Uterus (tissue), 4 donors: ENCODE results near the gene PCNX2. TPM values are rescaled to one million over a fixed set of nuclear protein-coding genes. Genes with fewer than 3 reads are reported as not detected.

Experiments
- DNase-seq, 2 donors: peaks; one replicate each; pipeline ENCODE4 v3.0.0-alpha.2; 2019 to 2020
- H3K27ac ChIP-seq, 2 donors: fragments of 200-600 bp; sonication (generic); 1 replicate in 1 of 2; 2 replicates in 1 of 2; pipeline ENCODE4 v1.5.1; 2016 to 2018
- H3K27me3 ChIP-seq, 2 donors: fragments of 200-600 bp; sonication (generic); one replicate each; pipeline ENCODE4 v1.5.1; 2018 to 2019; ENCODE audit warnings: control low read depth in 1 of 2
- H3K36me3 ChIP-seq, 2 donors: fragments of 200-600 bp; sonication (generic); one replicate each; pipeline ENCODE4 v1.5.1; 2019; ENCODE audit warnings: control low read depth in 1 of 2
- H3K4me1 ChIP-seq, 2 donors: fragments of 200-600 bp; sonication (generic); one replicate each; pipeline ENCODE4 v1.5.1; 2018 to 2019; ENCODE audit warnings: control low read depth in 1 of 2
- H3K4me3 ChIP-seq, 2 donors: fragments of 200-600 bp; sonication (generic); 1 replicate in 1 of 2; 2 replicates in 1 of 2; pipeline ENCODE4 v1.5.1; 2018 to 2019; ENCODE audit warnings: mild to moderate bottlenecking in 1 of 2
- H3K9me3 ChIP-seq, 2 donors: fragments of 200-600 bp; sonication (generic); one replicate each; pipeline ENCODE4 v1.5.1; 2019; ENCODE audit warnings: control low read depth in 1 of 2
- POLR2A ChIP-seq, 2 donors: fragments of 450-650 bp; IDR thresholded peaks; one replicate each; pipeline ENCODE4 v1.6.1; 2016; ENCODE audit warnings: antibody characterized with exemption in 2 of 2, mild to moderate bottlenecking in 1 of 2, moderate library complexity in 1 of 2
- intact Hi-C: fragments of 100-400 bp; cut with DNase I; formaldehyde crosslinking; loops from one replicate; pipeline ENCODE4 v1.15.1; 2023; ENCODE audit warnings: low total_unique reads
- total RNA-seq, 4 donors: library from RNA; depleted of rRNA in 3 of 4; stranded (reverse); fragments of >200 nt in 3 of 4; gene quantifications; one replicate each; pipeline versions ENCODE4 v1.1.0 to v1.2.4, GENCODE V29; 2014 to 2023
- TF ChIP-seq, protein P1 (sequence below), 4 experiments: fragments of 200-600 bp in 2 of 4; fragments of 450-650 bp in 2 of 4; sonication (generic) in 2 of 4; IDR thresholded peaks; one replicate each; pipeline ENCODE4 v1.5.1; 2016 to 2019; ENCODE audit warnings: antibody characterized with exemption in 4 of 4, mild to moderate bottlenecking in 2 of 4, moderate library complexity in 1 of 4
- donor health status: DM: yes; HTN: yes; CAD: no.

The PCNX2 gene
- total RNA-seq, 4 donors from 2014 or later: 4.1 to 36.2 (median 14.1) TPM

DNA sequence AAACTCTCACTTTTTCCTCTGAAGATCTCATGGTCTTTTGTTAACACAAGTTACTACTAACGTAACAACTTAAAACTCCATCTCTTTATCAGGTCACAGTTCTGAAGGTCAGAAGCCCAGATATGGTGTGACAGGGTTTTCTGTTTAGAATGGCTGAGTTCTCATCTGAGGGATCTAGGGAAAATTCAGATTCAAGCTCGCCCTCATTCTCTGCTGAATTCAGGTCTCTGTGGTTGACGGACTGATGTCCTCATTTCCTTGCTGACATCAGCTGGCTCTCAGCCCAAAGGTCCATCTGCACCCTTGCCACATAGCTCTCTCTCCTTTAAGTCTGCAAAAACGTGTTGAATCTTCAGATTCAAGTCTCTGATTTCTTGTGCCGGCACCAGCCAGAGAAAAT, 351.2 kb downstream of the PCNX2 start:
- H3K36me3 ChIP-seq: no peaks in the 10 kb centered on the region
- no peaks in the 10 kb centered on the region for H3K4me1 ChIP-seq
- no peak for TF ChIP-seq POLR2A (IDR thresholded peaks at IDR 0.05)
- TF ChIP-seq, protein P1, sequence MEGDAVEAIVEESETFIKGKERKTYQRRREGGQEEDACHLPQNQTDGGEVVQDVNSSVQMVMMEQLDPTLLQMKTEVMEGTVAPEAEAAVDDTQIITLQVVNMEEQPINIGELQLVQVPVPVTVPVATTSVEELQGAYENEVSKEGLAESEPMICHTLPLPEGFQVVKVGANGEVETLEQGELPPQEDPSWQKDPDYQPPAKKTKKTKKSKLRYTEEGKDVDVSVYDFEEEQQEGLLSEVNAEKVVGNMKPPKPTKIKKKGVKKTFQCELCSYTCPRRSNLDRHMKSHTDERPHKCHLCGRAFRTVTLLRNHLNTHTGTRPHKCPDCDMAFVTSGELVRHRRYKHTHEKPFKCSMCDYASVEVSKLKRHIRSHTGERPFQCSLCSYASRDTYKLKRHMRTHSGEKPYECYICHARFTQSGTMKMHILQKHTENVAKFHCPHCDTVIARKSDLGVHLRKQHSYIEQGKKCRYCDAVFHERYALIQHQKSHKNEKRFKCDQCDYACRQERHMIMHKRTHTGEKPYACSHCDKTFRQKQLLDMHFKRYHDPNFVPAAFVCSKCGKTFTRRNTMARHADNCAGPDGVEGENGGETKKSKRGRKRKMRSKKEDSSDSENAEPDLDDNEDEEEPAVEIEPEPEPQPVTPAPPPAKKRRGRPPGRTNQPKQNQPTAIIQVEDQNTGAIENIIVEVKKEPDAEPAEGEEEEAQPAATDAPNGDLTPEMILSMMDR (IDR thresholded peaks at IDR 0.05): no peak
- intact Hi-C loops: no loop called here
- H3K27me3 ChIP-seq: no peaks in the 10 kb centered on the region
- H3K27ac ChIP-seq: no peak overlapping the region
- H3K9me3 ChIP-seq: no peaks in the 10 kb centered on the region
- no peak for DNase-seq
- H3K4me3 ChIP-seq: no peak overlapping the region

DNA sequence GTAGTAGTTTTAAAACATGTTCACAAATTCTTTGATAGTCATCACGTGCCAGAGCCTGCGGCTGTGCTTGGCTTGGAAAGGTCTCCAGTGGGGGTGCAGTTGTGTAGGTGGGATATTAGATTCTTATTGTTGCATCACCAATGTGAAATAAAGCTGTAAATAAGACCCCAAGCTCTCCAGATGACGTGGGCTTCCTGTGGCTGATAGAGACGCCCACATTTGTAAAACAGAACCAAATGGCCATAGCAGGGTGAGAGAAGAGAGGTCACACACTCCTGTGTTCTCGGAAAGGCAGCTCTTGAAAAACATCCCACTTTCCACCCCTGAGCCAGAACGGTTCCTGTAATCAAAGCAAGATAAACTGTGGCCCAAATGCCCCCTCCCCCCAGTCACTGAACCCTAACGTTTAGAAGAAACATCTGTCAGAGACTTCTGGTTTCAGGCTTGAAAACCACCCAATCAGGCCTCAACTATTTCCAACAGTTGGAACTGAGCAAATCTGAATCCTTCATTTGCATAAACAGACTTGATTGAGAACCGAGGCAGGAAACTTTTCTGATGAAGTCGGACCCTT, 351.8 kb downstream of the PCNX2 start:
- Histone ChIP-seq H3K36me3 (no peaks in the 10 kb centered on the region), H3K27ac (no peak overlapping the region), H3K9me3 (no peaks in the 10 kb centered on the region), H3K4me3 (no peak overlapping the region), H3K27me3 (no peaks in the 10 kb centered on the region), H3K4me1 (no peaks in the 10 kb centered on the region)
- DNase-seq: no peak
- TF ChIP-seq, protein P1 (IDR thresholded peaks at IDR 0.05): no peak
- no peak for TF ChIP-seq POLR2A (IDR thresholded peaks at IDR 0.05)
- intact Hi-C loops: no loop called here

DNA sequence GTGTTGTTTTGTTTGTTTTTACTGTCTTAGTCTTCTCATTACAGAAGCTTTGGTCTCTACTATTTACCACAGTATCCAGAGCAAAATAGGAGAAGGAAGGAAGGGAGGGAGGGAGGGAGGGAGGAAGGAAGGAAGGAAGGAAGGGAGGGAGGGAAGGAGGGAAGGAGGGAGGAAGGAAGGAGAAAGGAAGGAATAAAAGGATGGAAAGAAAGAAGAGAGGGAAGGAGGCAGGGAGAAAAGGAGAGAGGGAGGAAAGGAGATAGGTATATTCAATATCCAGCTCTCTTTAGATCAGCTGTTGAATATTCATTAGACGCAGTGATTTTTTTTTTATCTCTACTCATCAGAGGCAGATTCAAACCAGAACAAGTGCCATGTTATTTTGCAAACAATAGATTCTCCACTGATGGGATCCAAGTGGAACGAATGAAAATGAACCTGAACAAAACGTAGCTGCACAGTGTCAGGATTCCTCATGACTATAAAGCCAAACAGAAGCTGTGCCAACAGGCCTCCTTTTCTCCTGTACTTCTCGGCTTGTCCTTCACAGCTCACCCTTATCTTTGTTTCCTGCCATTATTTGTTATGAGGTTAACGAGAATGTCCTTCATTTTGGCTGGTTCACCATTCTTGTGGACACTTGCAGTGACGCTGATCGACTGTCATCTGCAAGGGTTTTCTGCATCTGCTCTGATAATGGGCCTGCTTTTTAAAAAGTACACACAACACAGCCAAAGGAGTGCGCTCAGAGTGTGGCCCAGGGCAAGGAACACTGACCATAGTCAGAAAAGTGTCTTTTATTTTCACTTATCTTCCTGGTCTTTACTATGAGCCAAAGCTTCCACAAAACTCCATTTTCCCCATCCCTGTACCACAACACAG, 352.9 kb downstream of the PCNX2 start:
- TF ChIP-seq, protein P1 (IDR thresholded peaks at IDR 0.05): no peak
- TF ChIP-seq POLR2A (IDR thresholded peaks at IDR 0.05): no peak
- no peak for DNase-seq
- H3K9me3 ChIP-seq: no peaks in the 10 kb centered on the region
- no peak overlapping the region for H3K4me3 ChIP-seq
- no peaks in the 10 kb centered on the region for H3K36me3 ChIP-seq
- intact Hi-C loops: no loop called here
- H3K4me1 ChIP-seq: no peaks in the 10 kb centered on the region
- H3K27me3 ChIP-seq: no peaks in the 10 kb centered on the region
- no peak overlapping the region for H3K27ac ChIP-seq

DNA sequence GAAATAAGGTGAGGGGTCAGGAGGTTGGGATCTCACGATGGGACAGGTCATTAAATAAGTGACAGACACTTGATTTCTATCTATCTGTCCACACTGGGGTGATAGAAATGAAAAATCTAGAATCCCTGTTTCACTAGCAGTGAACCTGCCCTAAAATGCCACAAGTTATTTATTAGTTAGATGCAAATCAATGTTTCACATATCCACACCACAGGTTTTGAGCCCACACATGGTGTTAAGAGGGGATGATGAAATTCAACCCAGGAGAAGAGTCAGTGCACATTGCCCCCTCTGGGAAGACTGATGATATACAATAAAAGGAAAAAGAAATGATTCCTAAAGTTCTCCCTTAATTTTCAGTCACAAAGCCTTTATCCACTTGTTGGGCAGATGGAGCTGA, 355.3 kb downstream of the PCNX2 start:
- H3K4me1 ChIP-seq: no peaks in the 10 kb centered on the region
- intact Hi-C loops: no loop called here
- no peak for DNase-seq
- no peaks in the 10 kb centered on the region for H3K9me3 ChIP-seq
- H3K36me3 ChIP-seq: no peaks in the 10 kb centered on the region
- TF ChIP-seq POLR2A (IDR thresholded peaks at IDR 0.05): no peak
- TF ChIP-seq, protein P1 (IDR thresholded peaks at IDR 0.05): no peak
- no peak overlapping the region for H3K27ac ChIP-seq
- H3K27me3 ChIP-seq: no peaks in the 10 kb centered on the region
- no peak overlapping the region for H3K4me3 ChIP-seq

DNA sequence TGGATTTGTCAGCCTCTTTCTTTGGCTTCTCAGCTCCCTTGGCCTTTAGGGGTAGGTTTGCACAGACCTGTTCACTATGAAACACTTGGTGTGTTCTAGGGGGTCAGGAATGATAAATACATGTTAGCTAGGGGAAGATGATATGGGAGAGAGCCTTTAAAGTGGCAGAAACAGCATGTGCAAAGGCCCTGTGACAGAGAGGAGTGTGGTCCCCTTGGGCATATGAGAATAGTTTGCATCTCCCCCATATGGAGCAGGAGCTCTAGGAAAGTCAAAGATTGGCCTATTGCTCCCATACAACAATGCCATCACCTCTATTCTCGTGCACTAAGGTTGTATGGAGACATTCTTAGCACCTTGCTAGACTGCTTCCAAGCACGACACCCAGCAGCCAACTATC, 355.8 kb downstream of the PCNX2 start:
- intact Hi-C loops: no loop called here
- Histone ChIP-seq H3K4me3 (no peak overlapping the region), H3K4me1 (no peaks in the 10 kb centered on the region), H3K9me3 (no peaks in the 10 kb centered on the region), H3K27ac (no peak overlapping the region), H3K36me3 (no peaks in the 10 kb centered on the region), H3K27me3 (no peaks in the 10 kb centered on the region)
- DNase-seq: no peak
- TF ChIP-seq POLR2A (IDR thresholded peaks at IDR 0.05): no peak
- TF ChIP-seq, protein P1 (IDR thresholded peaks at IDR 0.05): no peak
